T-helper 22 cell (primary cell): ENCODE measurements around the gene TYW3.

ENCODE experiments used
- DNase-seq: peaks from one replicate; pipeline ENCODE4 v3.0.0-alpha.2; 2020; ENCODE audit warnings: low read depth

TYW3 gene

GRCh38 chr1:74732960-74733603 lies at the start of gene TYW3, which contains the start of gene CRYZ:
TSS of gene TYW3 (plus strand) at chr1:74733152. CDS start at chr1:74733245, 93 bp downstream.
TSS of gene CRYZ (minus strand) at chr1:74733050. CDS start at chr1:74724821, 8,229 bp downstream.
- DNase-seq = peak; percentile 74

- DNase-seq = no peak
Observed at GRCh38 chr1:74683656-74684055, 49.3 kb upstream of the TYW3 start.

GRCh38 chr1:74684301-74684700 lies 48.7 kb upstream of the TYW3 start:
- no peak for DNase-seq

GRCh38 chr1:74686928-74687327 lies 46.0 kb upstream of the TYW3 start:
- no peak for DNase-seq

GRCh38 chr1:74689621-74690363 lies 43.2 kb upstream of the TYW3 start:
- no peak for DNase-seq

GRCh38 chr1:74690364-74690696 lies 42.6 kb upstream of the TYW3 start:
- DNase-seq = no peak

GRCh38 chr1:74690909-74691308 lies 42.0 kb upstream of the TYW3 start:
- DNase-seq = no peak

- DNase-seq = no peak
Observed at GRCh38 chr1:74693473-74693872, 39.5 kb upstream of the TYW3 start.

GRCh38 chr1:74697832-74698231 lies 35.1 kb upstream of the TYW3 start:
- no peak for DNase-seq

- DNase-seq = no peak
Observed at GRCh38 chr1:74699331-74699730, 33.6 kb upstream of the TYW3 start.

- no peak for DNase-seq
Observed at GRCh38 chr1:74703386-74704182, 29.4 kb upstream of the TYW3 start.

- no peak for DNase-seq
Observed at GRCh38 chr1:74712881-74713280, 20.1 kb upstream of the TYW3 start.

- DNase-seq = no peak
Observed at GRCh38 chr1:74713849-74714248, 19.1 kb upstream of the TYW3 start.

GRCh38 chr1:74714429-74715235 lies 18.3 kb upstream of the TYW3 start:
- no peak for DNase-seq

- DNase-seq = no peak
Observed at GRCh38 chr1:74715236-74715502, 17.8 kb upstream of the TYW3 start.

- no peak for DNase-seq
Observed at GRCh38 chr1:74715806-74716205, 17.1 kb upstream of the TYW3 start.

GRCh38 chr1:74716822-74717221 lies 16.1 kb upstream of the TYW3 start:
- no peak for DNase-seq

GRCh38 chr1:74717626-74718025 lies 15.3 kb upstream of the TYW3 start:
- DNase-seq = no peak

- DNase-seq = no peak
Observed at GRCh38 chr1:74726063-74726462, 6.9 kb upstream of the TYW3 start.

GRCh38 chr1:74728736-74729135 lies 4.2 kb upstream of the TYW3 start:
- DNase-seq = no peak

GRCh38 chr1:74729741-74730478 lies 3.0 kb upstream of the TYW3 start:
- no peak for DNase-seq
